Heart right ventricle (tissue), 16 donors: ENCODE measurements around the gene SLC35F3. TPM values are rescaled to one million over a fixed set of nuclear protein-coding genes. Genes with fewer than 3 reads are reported as not detected.

ENCODE experiments used
- ATAC-seq, 8 donors: fragments of 200-7000 bp; cut with Tn5 transposase; one replicate each; pipeline ENCODE4 v1.9.1; 2020; ENCODE audit warnings: mild to moderate bottlenecking in 8 of 8, moderate library complexity in 8 of 8, moderate number of reproducible peaks in 1 of 8
- DNase-seq, 2 donors: peaks; one replicate each; pipeline ENCODE4 v3.0.0-alpha.2; 2020
- H3K27ac ChIP-seq, 10 donors: fragments of 200-600 bp; sonication (generic) in 2 of 10; one replicate each; pipeline versions ENCODE4 v1.5.0 to v1.8.0; 2020 to 2022; ENCODE audit warnings: mild to moderate bottlenecking in 3 of 10
- H3K27me3 ChIP-seq, 7 donors: fragments of 200-600 bp; one replicate each; pipeline ENCODE4 v1.8.0; 2021 to 2022; ENCODE audit warnings: mild to moderate bottlenecking in 2 of 7
- H3K36me3 ChIP-seq, 9 donors: fragments of 200-600 bp; sonication (generic) in 1 of 9; one replicate each; pipeline versions ENCODE4 v1.5.0 to v1.8.0; 2020 to 2022; ENCODE audit warnings: mild to moderate bottlenecking in 2 of 9
- H3K4me1 ChIP-seq, 9 donors: fragments of 200-600 bp; sonication (generic) in 1 of 9; one replicate each; pipeline versions ENCODE4 v1.5.0 to v1.8.0; 2020 to 2022; ENCODE audit warnings: mild to moderate bottlenecking in 4 of 9
- H3K4me3 ChIP-seq, 10 donors: fragments of 200-600 bp; sonication (generic) in 2 of 10; one replicate each; pipeline versions ENCODE4 v1.5.0 to v1.8.0; 2020 to 2022; ENCODE audit warnings: mild to moderate bottlenecking in 7 of 10, moderate library complexity in 2 of 10
- H3K9me3 ChIP-seq, 11 donors: fragments of 200-600 bp in 10 of 11; sonication (generic) in 2 of 11; one replicate each; pipeline versions ENCODE4 v1.5.0 to v1.8.0; 2013 to 2022; ENCODE audit warnings: mild to moderate bottlenecking in 2 of 11, control low read depth in 1 of 11, moderate library complexity in 1 of 11
- WGBS, 2 donors: extraction: QIAGEN DNeasy Blood & Tissue Kit; methylation state at CpG; one replicate each; pipeline ENCODE4 v1.1.7; 2013; ENCODE audit warnings: inconsistent platforms in 1 of 2; 5-methylcytosine and 5-hydroxymethylcytosine counted together
- intact Hi-C, 10 donors: fragments of 100-400 bp; cut with DNase I; formaldehyde crosslinking; loops; one replicate each; pipeline versions ENCODE4 v1.11.1 to v1.14.2; 2022
- polyA plus RNA-seq, 2 donors: library from polyadenylated mRNA; stranded (reverse); fragments of 200-250 nt; gene quantifications; one replicate each; pipeline ENCODE4 v1.2.3, GENCODE V29; 2013
- total RNA-seq, 10 donors: library from RNA; stranded (reverse); fragmentation: NEBNext Ultra II Directional in 3 of 10; extraction: Animal tissue kit (Norgen Biotek cat#: 25700) in 3 of 10; gene quantifications; one replicate each; pipeline versions ENCODE4 v1.2.1 to v1.2.4, GENCODE V29; 2021 to 2023
- TF ChIP-seq, protein P1 (sequence below), 9 donors: fragments of 200-600 bp; sonication (generic) in 2 of 9; IDR thresholded peaks; one replicate each; pipeline versions ENCODE4 v1.5.0 to v1.8.0; 2021 to 2022; ENCODE audit warnings: antibody characterized with exemption in 9 of 9, mild to moderate bottlenecking in 5 of 9, moderate library complexity in 1 of 9
- donor health status: Arrhythmogenic right ventricular cardiomyopathy.
- donor health status: ischemic (EF 13 %, LVEDD 7.1; RV severe dilation, severe dysfunction).
- donor health status: healthy with polysubstance abuse.
- donor health status: DM: no; HTN: yes; CAD: no.
- donor health status: DM: no; HTN: no; CAD: no.
- donor health status: ischemic (EF 25% LVEDD 6.9; RV normal size, moderate dysfunction).
- donor health status: ischemic (EF 25% LVEDD 5.7; RV mildly dilated, moderate dysfunction).
- donor health status: healthy.
- donor health status: DM: yes; HTN: yes; CAD: no.
- donor health status: Ischemic cardiomyopathy.
- donor health status: ischemic (EF 35%, LVEDD 5.7; RV mildly dilated, moderate dysfunction).
- donor health status: nonischemic (EF 11% LVEDD 7.7; RV severe dilation, severe dysfunction).
- donor health status: DM: yes; HTN: yes; CAD: no.
- donor health status: PGD.
- donor health status: ischemic (EF 29% LVEDD 5.4; RV normal size, mild dysfunction).
- donor health status: nonischemic (EF 23%, LVEDD 6.1; RV moderate dilation, normal function).

The SLC35F3 gene
- total and polyA plus RNA-seq, 12 donors, result 0.04 to 0.09 (median 0.09) TPM; not detected in 9

GRCh38 chr1:234221601-234222000, 317.1 kb downstream of the SLC35F3 start:
- 85 to 91% methylated on average over 2 of the region's 2 CpGs for WGBS, 2 donors
- H3K27ac ChIP-seq, result no peak overlapping the region
- no peaks in the 10 kb centered on the region for H3K4me1 ChIP-seq
- ATAC-seq (no peak), DNase-seq (no peak)
- H3K36me3 ChIP-seq, result no peaks in the 10 kb centered on the region
- no peak overlapping the region for H3K4me3 ChIP-seq
- intact Hi-C loops, result no loop called here
- peaks cover 0 to 53% (median 11%) of the 10 kb centered on the region in 7 donors for H3K27me3 ChIP-seq
- TF ChIP-seq, protein P1, sequence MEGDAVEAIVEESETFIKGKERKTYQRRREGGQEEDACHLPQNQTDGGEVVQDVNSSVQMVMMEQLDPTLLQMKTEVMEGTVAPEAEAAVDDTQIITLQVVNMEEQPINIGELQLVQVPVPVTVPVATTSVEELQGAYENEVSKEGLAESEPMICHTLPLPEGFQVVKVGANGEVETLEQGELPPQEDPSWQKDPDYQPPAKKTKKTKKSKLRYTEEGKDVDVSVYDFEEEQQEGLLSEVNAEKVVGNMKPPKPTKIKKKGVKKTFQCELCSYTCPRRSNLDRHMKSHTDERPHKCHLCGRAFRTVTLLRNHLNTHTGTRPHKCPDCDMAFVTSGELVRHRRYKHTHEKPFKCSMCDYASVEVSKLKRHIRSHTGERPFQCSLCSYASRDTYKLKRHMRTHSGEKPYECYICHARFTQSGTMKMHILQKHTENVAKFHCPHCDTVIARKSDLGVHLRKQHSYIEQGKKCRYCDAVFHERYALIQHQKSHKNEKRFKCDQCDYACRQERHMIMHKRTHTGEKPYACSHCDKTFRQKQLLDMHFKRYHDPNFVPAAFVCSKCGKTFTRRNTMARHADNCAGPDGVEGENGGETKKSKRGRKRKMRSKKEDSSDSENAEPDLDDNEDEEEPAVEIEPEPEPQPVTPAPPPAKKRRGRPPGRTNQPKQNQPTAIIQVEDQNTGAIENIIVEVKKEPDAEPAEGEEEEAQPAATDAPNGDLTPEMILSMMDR (IDR thresholded peaks at IDR 0.05), result no peak
- H3K9me3 ChIP-seq, result no peaks in the 10 kb centered on the region

GRCh38 chr1:234222561-234223280, 318.2 kb downstream of the SLC35F3 start:
- DNase-seq (no peak), ATAC-seq (no peak)
- Histone ChIP-seq H3K27me3 (peaks cover 0 to 44% (median 9%) of the 10 kb centered on the region in 7 donors), H3K27ac (no peak overlapping the region), H3K4me1 (no peaks in the 10 kb centered on the region), H3K36me3 (no peaks in the 10 kb centered on the region), H3K4me3 (no peak overlapping the region), H3K9me3 (no peaks in the 10 kb centered on the region)
- TF ChIP-seq, protein P1 (IDR thresholded peaks at IDR 0.05), result no peak
- intact Hi-C loops, result no loop called here
- 78 to 79% methylated on average over 6 of the region's 6 CpGs for WGBS, 2 donors

DNA sequence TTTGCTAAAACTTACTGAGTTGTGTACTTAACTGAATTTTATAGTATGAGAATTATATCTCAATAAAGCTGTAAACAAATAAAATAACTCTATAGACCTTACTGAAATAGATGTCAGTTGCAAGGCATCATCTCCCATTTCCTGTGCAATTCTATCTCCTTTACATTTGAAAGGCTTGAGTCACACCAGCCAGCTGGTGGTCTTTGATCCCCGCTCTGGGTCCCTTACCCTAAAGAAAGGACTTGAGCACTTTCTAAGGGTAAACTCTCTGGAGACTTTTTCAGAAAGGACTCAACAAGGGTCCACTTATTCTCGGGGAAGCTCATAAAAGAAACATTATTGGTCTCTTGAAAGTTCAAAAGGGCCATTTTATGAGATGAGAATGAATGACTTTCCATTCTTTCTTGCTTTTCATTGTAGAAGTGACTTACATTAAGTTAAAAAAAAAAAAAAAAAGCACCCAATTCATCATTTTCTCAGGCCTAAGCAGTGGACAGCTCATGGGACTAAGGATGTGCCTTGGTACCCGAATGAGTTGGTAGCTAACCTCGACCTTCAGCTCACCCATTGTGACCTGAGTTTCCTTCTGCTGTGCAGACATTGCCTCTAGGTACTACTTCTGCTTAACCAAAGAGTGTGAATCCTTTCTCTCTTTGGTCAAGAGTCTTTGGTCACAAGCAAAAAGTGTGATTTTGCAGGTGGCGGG, 321.8 kb downstream of the SLC35F3 start:
- Histone ChIP-seq H3K27me3 (peaks cover 0 to 60% (median 25%) of the 10 kb centered on the region in 7 donors), H3K4me1 (peaks cover 0 to 5% (median 0%) of the 10 kb centered on the region in 9 donors), H3K36me3 (no peaks in the 10 kb centered on the region), H3K4me3 (no peak overlapping the region), H3K9me3 (no peaks in the 10 kb centered on the region), H3K27ac (no peak overlapping the region)
- DNase-seq (no peak), ATAC-seq (no peak)
- 69 to 72% methylated on average over 5 of the region's 5 CpGs for WGBS, 2 donors
- TF ChIP-seq, protein P1 (IDR thresholded peaks at IDR 0.05), result no peak
- intact Hi-C loops, result no loop called here

GRCh38 chr1:234226819-234227165, 322.3 kb downstream of the SLC35F3 start:
- intact Hi-C loops, result no loop called here
- Histone ChIP-seq H3K4me1 (peaks cover 0 to 5% (median 0%) of the 10 kb centered on the region in 9 donors), H3K27ac (no peak overlapping the region), H3K27me3 (peaks cover 0 to 66% (median 30%) of the 10 kb centered on the region in 7 donors), H3K36me3 (no peaks in the 10 kb centered on the region), H3K9me3 (no peaks in the 10 kb centered on the region), H3K4me3 (no peak overlapping the region)
- no peak for DNase-seq
- ATAC-seq, result no peak
- WGBS, 2 donors, result 87% methylated on average over 10 of the region's 10 CpGs
- TF ChIP-seq, protein P1 (IDR thresholded peaks at IDR 0.05), result no peak
